ENCODE results near the gene HOXD13.

The HOXD13 gene

DNA sequence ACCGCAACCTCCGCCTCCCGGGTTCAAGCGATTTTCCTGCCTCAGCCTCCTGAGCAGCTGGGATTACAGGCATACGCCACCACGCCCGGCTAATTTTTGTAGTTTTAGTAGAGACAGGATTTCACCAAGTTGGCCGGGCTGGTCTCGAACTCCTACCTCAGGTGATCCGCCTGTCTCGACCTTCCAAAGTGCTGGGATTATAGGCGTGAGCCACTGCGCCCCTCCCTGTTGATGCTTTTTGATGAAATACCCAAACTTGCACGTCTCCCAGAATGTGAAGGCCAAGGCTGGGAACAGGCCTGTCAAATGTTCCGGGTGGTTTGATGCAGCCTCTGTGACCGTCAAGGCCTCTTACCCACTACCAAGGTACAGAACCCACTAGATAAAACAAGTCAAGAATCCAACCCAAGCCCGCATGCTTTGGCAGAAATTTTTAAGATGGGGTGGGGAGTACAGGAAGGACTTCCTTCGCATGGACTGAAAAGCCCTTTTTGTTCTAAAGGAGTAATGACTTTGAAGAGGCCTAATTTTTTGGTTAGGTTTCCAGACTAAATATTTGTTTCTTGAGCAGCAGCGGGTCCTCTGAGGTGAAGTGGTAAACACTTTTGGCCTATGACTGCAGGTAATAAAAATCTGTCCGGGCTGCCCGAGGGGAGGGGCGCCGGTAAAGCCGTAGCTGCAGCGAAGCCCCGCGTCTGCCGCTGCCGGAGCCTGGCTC lies 5.0 kb upstream of the HOXD13 start:
- H3K9ac ChIP-seq (ENCODE audit: low read depth in 1 of 2, low read length in 2 of 2) = no peak overlapping the region
- no peak overlapping the region for H3K27ac ChIP-seq (ENCODE audit: low read depth in 2 of 2, low read length in 2 of 2)
- H3K27me3 ChIP-seq (ENCODE audit: control insufficient read depth in 2 of 2, insufficient read depth in 2 of 2, low read length in 2 of 2) = peaks cover 85 to 92% of the 10 kb centered on the region in 2 donors
- H3K4me1 ChIP-seq (ENCODE audit: control insufficient read depth in 2 of 2, insufficient read depth in 2 of 2, low read length in 2 of 2) = peaks cover 11% of the 10 kb centered on the region in 2 donors
- no peaks in the 10 kb centered on the region for H3K36me3 ChIP-seq (ENCODE audit: control insufficient read depth in 2 of 2, insufficient read depth in 2 of 2, low read length in 2 of 2)
- peak overlapping the region in 1 of 2 donors; percentile 52 for H3K4me3 ChIP-seq (ENCODE audit: low read length in 2 of 2)
- no peaks in the 10 kb centered on the region for H3K9me3 ChIP-seq (ENCODE audit: control insufficient read depth in 2 of 2, low read length in 2 of 2)

DNA sequence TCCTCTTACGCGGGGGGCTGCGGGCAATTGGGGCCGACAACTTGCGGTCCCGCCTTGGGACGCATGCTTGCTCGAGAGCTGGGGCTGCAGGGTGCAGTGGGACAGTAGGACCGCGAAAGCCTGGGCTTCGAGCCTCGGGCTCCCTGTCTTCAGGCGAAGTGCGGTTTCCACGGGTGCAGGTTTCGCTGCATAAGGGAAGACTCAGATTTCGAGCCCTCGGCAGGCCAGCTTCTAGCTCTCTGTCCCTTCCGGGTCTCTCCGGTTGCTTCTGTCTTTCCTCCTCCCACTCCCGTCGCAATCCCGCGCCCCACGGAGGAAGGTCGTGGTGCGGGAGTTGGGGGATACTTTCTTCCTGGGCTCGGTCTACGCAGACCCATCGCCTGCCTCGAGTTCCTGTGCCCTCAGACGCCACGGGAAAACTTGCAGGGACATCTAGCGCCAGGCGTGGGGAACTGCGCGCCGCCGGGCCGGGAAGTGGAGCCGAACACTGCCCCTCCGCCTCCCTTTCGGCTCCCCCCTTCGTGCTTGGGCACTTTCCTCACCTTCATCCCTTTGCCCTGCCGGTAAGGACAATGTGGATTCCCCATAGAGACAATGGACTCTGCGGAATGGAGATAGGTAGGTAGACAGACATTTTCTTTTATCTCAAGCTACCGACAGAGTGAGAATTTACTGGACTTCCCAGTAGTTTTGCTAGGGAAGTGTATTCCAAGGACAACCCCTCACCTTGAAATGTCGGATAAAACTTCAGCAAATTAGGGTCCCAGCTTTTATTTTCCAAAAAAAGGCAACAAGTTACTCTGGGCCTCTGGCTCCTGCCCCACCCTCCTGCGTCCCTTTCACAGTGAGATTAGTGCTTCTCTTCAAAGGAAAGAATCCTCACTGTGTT lies 4.2 kb upstream of the HOXD13 start:
- peak overlapping the region; percentile 52 to 59 for H3K4me3 ChIP-seq (ENCODE audit: low read length in 2 of 2)
- H3K36me3 ChIP-seq (ENCODE audit: control insufficient read depth in 2 of 2, insufficient read depth in 2 of 2, low read length in 2 of 2) = no peaks in the 10 kb centered on the region
- H3K9me3 ChIP-seq (ENCODE audit: control insufficient read depth in 2 of 2, low read length in 2 of 2) = no peaks in the 10 kb centered on the region
- H3K9ac ChIP-seq (ENCODE audit: low read depth in 1 of 2, low read length in 2 of 2) = no peak overlapping the region
- H3K4me1 ChIP-seq (ENCODE audit: control insufficient read depth in 2 of 2, insufficient read depth in 2 of 2, low read length in 2 of 2) = peaks cover 13 to 15% of the 10 kb centered on the region in 2 donors
- peaks cover 79 to 87% of the 10 kb centered on the region in 2 donors for H3K27me3 ChIP-seq (ENCODE audit: control insufficient read depth in 2 of 2, insufficient read depth in 2 of 2, low read length in 2 of 2)
- H3K27ac ChIP-seq (ENCODE audit: low read depth in 2 of 2, low read length in 2 of 2) = no peak overlapping the region

GRCh38 chr2:176088937-176089842 lies 3.3 kb upstream of the HOXD13 start:
- Histone ChIP-seq H3K9me3 (ENCODE audit: control insufficient read depth in 2 of 2, low read length in 2 of 2) (no peaks in the 10 kb centered on the region), H3K4me1 (ENCODE audit: control insufficient read depth in 2 of 2, insufficient read depth in 2 of 2, low read length in 2 of 2) (peaks cover 16 to 17% of the 10 kb centered on the region in 2 donors), H3K27me3 (ENCODE audit: control insufficient read depth in 2 of 2, insufficient read depth in 2 of 2, low read length in 2 of 2) (peaks cover 79 to 87% of the 10 kb centered on the region in 2 donors), H3K4me3 (ENCODE audit: low read length in 2 of 2) (no peak overlapping the region), H3K9ac (ENCODE audit: low read depth in 1 of 2, low read length in 2 of 2) (no peak overlapping the region), H3K36me3 (ENCODE audit: control insufficient read depth in 2 of 2, insufficient read depth in 2 of 2, low read length in 2 of 2) (no peaks in the 10 kb centered on the region), H3K27ac (ENCODE audit: low read depth in 2 of 2, low read length in 2 of 2) (no peak overlapping the region)

DNA sequence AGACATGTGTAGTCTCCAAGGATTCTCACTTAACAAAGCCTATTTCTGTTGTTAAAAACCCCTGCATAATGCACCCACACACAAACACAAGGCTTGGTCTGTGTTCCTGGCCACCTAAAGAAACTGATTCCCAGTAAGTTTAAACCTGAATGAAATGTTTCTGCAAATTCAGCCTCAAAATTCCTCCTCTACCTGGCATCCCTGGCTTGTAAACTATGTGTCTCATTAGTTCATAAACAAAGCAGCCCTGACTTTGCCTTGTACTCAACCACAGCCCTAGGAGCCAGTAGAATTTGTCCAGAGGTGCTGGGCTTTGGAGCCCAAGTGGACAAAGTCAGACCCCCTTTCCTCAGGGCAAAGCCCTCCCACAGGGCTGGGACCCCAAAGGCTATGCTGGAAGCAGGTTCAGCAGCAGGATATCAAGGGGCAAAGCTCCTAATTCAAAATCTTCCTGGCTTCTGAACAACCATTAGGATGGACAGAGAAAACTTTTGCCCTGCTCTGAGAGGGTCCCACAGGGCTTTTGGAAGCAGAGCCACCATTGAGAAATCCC lies 2.6 kb upstream of the HOXD13 start:
- Histone ChIP-seq H3K9ac (ENCODE audit: low read depth in 1 of 2, low read length in 2 of 2) (no peak overlapping the region), H3K27ac (ENCODE audit: low read depth in 2 of 2, low read length in 2 of 2) (no peak overlapping the region), H3K4me1 (ENCODE audit: control insufficient read depth in 2 of 2, insufficient read depth in 2 of 2, low read length in 2 of 2) (peaks cover 16% of the 10 kb centered on the region in 2 donors), H3K9me3 (ENCODE audit: control insufficient read depth in 2 of 2, low read length in 2 of 2) (no peaks in the 10 kb centered on the region), H3K4me3 (ENCODE audit: low read length in 2 of 2) (no peak overlapping the region), H3K27me3 (ENCODE audit: control insufficient read depth in 2 of 2, insufficient read depth in 2 of 2, low read length in 2 of 2) (peaks cover 80 to 87% of the 10 kb centered on the region in 2 donors), H3K36me3 (ENCODE audit: control insufficient read depth in 2 of 2, insufficient read depth in 2 of 2, low read length in 2 of 2) (no peaks in the 10 kb centered on the region)

DNA sequence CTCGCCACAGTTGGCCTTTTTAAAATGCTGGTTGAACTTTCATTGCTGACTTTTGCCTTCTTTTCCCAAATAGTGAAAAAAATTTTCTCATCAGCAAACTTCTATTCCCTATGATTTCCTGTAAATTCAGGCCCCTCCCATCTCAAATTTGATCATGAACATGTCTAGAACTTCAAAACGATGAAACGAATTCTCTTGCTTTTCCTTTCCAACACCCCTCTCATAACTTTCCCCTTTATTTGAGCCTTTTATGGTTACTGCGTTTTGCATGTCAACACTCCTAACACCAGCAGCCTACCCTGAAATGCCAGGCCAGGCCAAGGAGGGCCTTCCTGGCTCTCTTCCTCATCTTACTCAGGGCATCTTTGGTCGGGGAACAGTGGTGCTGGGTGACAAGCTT lies 1.7 kb upstream of the HOXD13 start:
- Histone ChIP-seq H3K27ac (ENCODE audit: low read depth in 2 of 2, low read length in 2 of 2) (no peak overlapping the region), H3K4me1 (ENCODE audit: control insufficient read depth in 2 of 2, insufficient read depth in 2 of 2, low read length in 2 of 2) (peaks cover 14 to 15% of the 10 kb centered on the region in 2 donors), H3K9ac (ENCODE audit: low read depth in 1 of 2, low read length in 2 of 2) (no peak overlapping the region), H3K4me3 (ENCODE audit: low read length in 2 of 2) (no peak overlapping the region), H3K9me3 (ENCODE audit: control insufficient read depth in 2 of 2, low read length in 2 of 2) (no peaks in the 10 kb centered on the region), H3K36me3 (ENCODE audit: control insufficient read depth in 2 of 2, insufficient read depth in 2 of 2, low read length in 2 of 2) (no peaks in the 10 kb centered on the region), H3K27me3 (ENCODE audit: control insufficient read depth in 2 of 2, insufficient read depth in 2 of 2, low read length in 2 of 2) (peaks cover 80 to 87% of the 10 kb centered on the region in 2 donors)

GRCh38 chr2:176091329-176092258 lies 927 bp upstream of the HOXD13 start:
- Histone ChIP-seq H3K4me1 (ENCODE audit: control insufficient read depth in 2 of 2, insufficient read depth in 2 of 2, low read length in 2 of 2) (peaks cover 14 to 15% of the 10 kb centered on the region in 2 donors), H3K27me3 (ENCODE audit: control insufficient read depth in 2 of 2, insufficient read depth in 2 of 2, low read length in 2 of 2) (peaks cover 79 to 87% of the 10 kb centered on the region in 2 donors), H3K36me3 (ENCODE audit: control insufficient read depth in 2 of 2, insufficient read depth in 2 of 2, low read length in 2 of 2) (no peaks in the 10 kb centered on the region), H3K27ac (ENCODE audit: low read depth in 2 of 2, low read length in 2 of 2) (no peak overlapping the region), H3K9ac (ENCODE audit: low read depth in 1 of 2, low read length in 2 of 2) (no peak overlapping the region), H3K9me3 (ENCODE audit: control insufficient read depth in 2 of 2, low read length in 2 of 2) (no peaks in the 10 kb centered on the region), H3K4me3 (ENCODE audit: low read length in 2 of 2) (no peak overlapping the region)

DNA sequence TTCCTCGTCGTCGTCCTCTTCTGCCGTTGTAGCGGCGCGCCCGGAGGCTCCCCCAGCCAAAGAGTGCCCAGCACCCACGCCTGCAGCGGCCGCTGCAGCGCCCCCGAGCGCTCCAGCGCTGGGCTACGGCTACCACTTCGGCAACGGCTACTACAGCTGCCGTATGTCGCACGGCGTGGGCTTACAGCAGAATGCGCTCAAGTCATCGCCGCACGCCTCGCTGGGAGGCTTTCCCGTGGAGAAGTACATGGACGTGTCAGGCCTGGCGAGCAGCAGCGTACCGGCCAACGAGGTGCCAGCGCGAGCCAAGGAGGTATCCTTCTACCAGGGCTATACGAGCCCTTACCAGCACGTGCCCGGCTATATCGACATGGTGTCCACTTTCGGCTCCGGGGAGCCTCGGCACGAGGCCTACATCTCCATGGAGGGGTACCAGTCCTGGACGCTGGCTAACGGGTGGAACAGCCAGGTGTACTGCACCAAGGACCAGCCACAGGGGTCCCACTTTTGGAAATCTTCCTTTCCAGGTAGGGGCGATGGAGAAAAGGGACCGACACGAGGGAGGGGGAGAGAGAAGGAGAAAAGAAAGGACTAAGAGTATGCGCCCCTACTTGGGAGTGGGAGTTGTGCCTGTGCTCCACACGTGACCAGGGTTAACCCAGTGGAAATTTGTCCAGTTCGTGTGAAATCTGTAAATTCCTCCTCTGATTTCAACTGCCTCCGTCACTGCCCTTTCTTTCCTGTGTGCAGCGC lies 800 bp downstream of the HOXD13 start:
- Histone ChIP-seq H3K9ac (ENCODE audit: low read depth in 1 of 2, low read length in 2 of 2) (no peak overlapping the region), H3K27me3 (ENCODE audit: control insufficient read depth in 2 of 2, insufficient read depth in 2 of 2, low read length in 2 of 2) (peaks cover 77 to 85% of the 10 kb centered on the region in 2 donors)

GRCh38 chr2:176093898-176094249 lies 1.4 kb downstream of the HOXD13 start:
- Histone ChIP-seq H3K9ac (ENCODE audit: low read depth in 1 of 2, low read length in 2 of 2) (no peak overlapping the region), H3K4me3 (ENCODE audit: low read length in 2 of 2) (peak overlapping the region in 1 of 2 donors; percentile 53), H3K27ac (ENCODE audit: low read depth in 2 of 2, low read length in 2 of 2) (no peak overlapping the region), H3K4me1 (ENCODE audit: control insufficient read depth in 2 of 2, insufficient read depth in 2 of 2, low read length in 2 of 2) (peaks cover 6 to 21% of the 10 kb centered on the region in 2 donors), H3K27me3 (ENCODE audit: control insufficient read depth in 2 of 2, insufficient read depth in 2 of 2, low read length in 2 of 2) (peaks cover 77 to 84% of the 10 kb centered on the region in 2 donors), H3K36me3 (ENCODE audit: control insufficient read depth in 2 of 2, insufficient read depth in 2 of 2, low read length in 2 of 2) (no peaks in the 10 kb centered on the region), H3K9me3 (ENCODE audit: control insufficient read depth in 2 of 2, low read length in 2 of 2) (no peaks in the 10 kb centered on the region)

More for the DNA sequence above, 800 bp downstream of the HOXD13 start:
- H3K27ac ChIP-seq (ENCODE audit: low read depth in 2 of 2, low read length in 2 of 2) = no peak overlapping the region
- H3K4me3 ChIP-seq (ENCODE audit: low read length in 2 of 2) = peak overlapping the region; percentile 25 to 53
- H3K36me3 ChIP-seq (ENCODE audit: control insufficient read depth in 2 of 2, insufficient read depth in 2 of 2, low read length in 2 of 2) = no peaks in the 10 kb centered on the region
- H3K9me3 ChIP-seq (ENCODE audit: control insufficient read depth in 2 of 2, low read length in 2 of 2) = no peaks in the 10 kb centered on the region
- H3K4me1 ChIP-seq (ENCODE audit: control insufficient read depth in 2 of 2, insufficient read depth in 2 of 2, low read length in 2 of 2) = peaks cover 8 to 23% of the 10 kb centered on the region in 2 donors

Data from mucosa of rectum (tissue), 2 donors.